ENCODE data around the gene CD79B. TPM values are rescaled to one million over a fixed set of nuclear protein-coding genes. Genes with fewer than 3 reads are reported as not detected.

The CD79B gene
- polyA plus RNA-seq, 1 of the 3 experiments (the other 2 are of a cell fraction) = 0.10 TPM

GRCh38 chr17:63960430-63960829 is 28.3 kb upstream of the CD79B start (continued):
- no peak for TF ChIP-seq FOSL2 (IDR thresholded peaks at IDR 0.05; ENCODE audit: borderline replicate concordance, low read depth)

GRCh38 chr17:63960006-63960405 is 27.9 kb upstream of the CD79B start:
- Histone ChIP-seq H3K9me2 (no peaks in the 10 kb centered on the region), H3F3A (replicated peaks; ENCODE audit: insufficient read depth) (no peaks in the 10 kb centered on the region), H3K9me3 (no peaks in the 10 kb centered on the region), H4K20me1 (ENCODE audit: insufficient read depth) (no peaks in the 10 kb centered on the region), H3K79me2 (ENCODE audit: insufficient read depth) (no peaks in the 10 kb centered on the region), H3K4me1 (ENCODE audit: control insufficient read depth in 1 of 2, insufficient read depth in 2 of 2, low read depth in 1 of 2, low read length in 1 of 2) (peaks cover 0 to under 1% of the 10 kb centered on the region in 2 experiments; a peak in 1 of 4 replicates), H3K4me3 (ENCODE audit: low read depth in 2 of 2, low read length in 1 of 2) (no peak overlapping the region), H3K27me3 (ENCODE audit: insufficient read depth) (no peaks in the 10 kb centered on the region), H3K4me2 (no peak overlapping the region), H2AFZ (ENCODE audit: low read depth) (no peak overlapping the region), H3K27ac (ENCODE audit: low read depth in 2 of 2, low read length in 1 of 2) (no peak overlapping the region), H3K9ac (no peak overlapping the region), H3K36me3 (replicated peaks in 1 of 2; ENCODE audit: control insufficient read depth in 1 of 2, insufficient read depth in 2 of 2, low read length in 1 of 2) (no peaks in the 10 kb centered on the region)
- ChIA-PET CTCF (interaction anchor here (2.0 to 7.9 kb wide), 3 partner anchors 9 to 174 kb away, joined by 6 to 69 read pairs (median 9); no protein-coding TSS in a partner anchor), POLR2A (no interaction called here)
- 54% methylated on average over 5 of the region's 9 CpGs for WGBS (ENCODE audit: low lambda C conversion rate)
- TF ChIP-seq RXRA (IDR thresholded peaks at IDR 0.05; ENCODE audit: borderline replicate concordance, low read depth) = no peak
- TF ChIP-seq RFX5 (IDR thresholded peaks at IDR 0.05; ENCODE audit: low read length) = no peak
- no peak for TF ChIP-seq GABPA (IDR thresholded peaks at IDR 0.05; ENCODE audit: low read depth)
- no peak for TF ChIP-seq JUND (IDR thresholded peaks at IDR 0.05)
- TF ChIP-seq SIN3A (IDR thresholded peaks at IDR 0.05; ENCODE audit: borderline replicate concordance, low read depth, low read length) = no peak
- no peak for TF ChIP-seq NRF1 (IDR thresholded peaks at IDR 0.05; ENCODE audit: low read depth, low read length)
- no peak for TF ChIP-seq TCF12 (IDR thresholded peaks at IDR 0.05)
- no peak for TF ChIP-seq EZH2phosphoT487 (IDR thresholded peaks at IDR 0.05; ENCODE audit: borderline replicate concordance, low read depth)
- no peak for TF ChIP-seq GATA2 (CRISPR knock-in tag; IDR thresholded peaks at IDR 0.05)
- no peak for TF ChIP-seq MAX (IDR thresholded peaks at IDR 0.05; ENCODE audit: low read depth)
- TF ChIP-seq MXI1 (IDR thresholded peaks at IDR 0.05; ENCODE audit: low read depth, low read length) = no peak
- TF ChIP-seq NFIC (IDR thresholded peaks at IDR 0.05; ENCODE audit: borderline replicate concordance) = no peak
- no peak for TF ChIP-seq ELF1 (IDR thresholded peaks at IDR 0.05)
- no peak for TF ChIP-seq USF1 (IDR thresholded peaks at IDR 0.05; ENCODE audit: borderline replicate concordance, low read depth)
- DNase-seq = no peak

GRCh38 chr17:63956296-63956920 is 24.3 kb upstream of the CD79B start:
- H3K9me3 ChIP-seq = no peaks in the 10 kb centered on the region
- CTCF ChIA-PET = interaction anchor here (0.7 to 7.9 kb wide), 12 partner anchors 10 to 177 kb away, joined by 3 to 69 read pairs (median 4); partner anchors contain the start of genes CSHL1 and GH1
- no peak for DNase-seq
- no peak overlapping the region for H3K4me3 ChIP-seq (ENCODE audit: low read depth in 2 of 2, low read length in 1 of 2)
- H2AFZ ChIP-seq (ENCODE audit: low read depth) = no peak overlapping the region
- H3F3A ChIP-seq (replicated peaks; ENCODE audit: insufficient read depth) = no peaks in the 10 kb centered on the region
- no peaks in the 10 kb centered on the region for H4K20me1 ChIP-seq (ENCODE audit: insufficient read depth)
- H3K9me2 ChIP-seq = no peaks in the 10 kb centered on the region
- H3K27ac ChIP-seq (ENCODE audit: low read depth in 2 of 2, low read length in 1 of 2) = no peak overlapping the region
- H3K36me3 ChIP-seq (replicated peaks in 1 of 2; ENCODE audit: control insufficient read depth in 1 of 2, insufficient read depth in 2 of 2, low read length in 1 of 2) = no peaks in the 10 kb centered on the region
- TF ChIP-seq ZBTB33 (IDR thresholded peaks at IDR 0.05; ENCODE audit: borderline replicate concordance, low read depth) (no peak), RCOR1 (IDR thresholded peaks at IDR 0.05; ENCODE audit: low read length) (no peak), EP300 (IDR thresholded peaks at IDR 0.05; ENCODE audit: borderline replicate concordance in 1 of 2, low read depth in 1 of 2, low read length in 1 of 2) (no peak), USF2 (IDR thresholded peaks at IDR 0.05; ENCODE audit: borderline replicate concordance, low read depth, low read length) (no peak), FOSL2 (IDR thresholded peaks at IDR 0.05; ENCODE audit: borderline replicate concordance, low read depth) (no peak), CTCF (IDR thresholded peaks at IDR 0.05) (no peak)
- H3K4me1 ChIP-seq (ENCODE audit: control insufficient read depth in 1 of 2, insufficient read depth in 2 of 2, low read depth in 1 of 2, low read length in 1 of 2) = peaks cover 0 to 13% of the 10 kb centered on the region in 2 experiments; a peak in 1 of 4 replicates
- H3K79me2 ChIP-seq (ENCODE audit: insufficient read depth) = no peaks in the 10 kb centered on the region
- POLR2A ChIA-PET = no interaction called here
- 0 out of 2 replicates have a peak, but pooled peaks cover 6% of the 10 kb centered on the region for H3K27me3 ChIP-seq (ENCODE audit: insufficient read depth)
- no peak overlapping the region for H3K4me2 ChIP-seq
- WGBS (ENCODE audit: low lambda C conversion rate) = 84% methylated on average over 5 of the region's 5 CpGs
- H3K9ac ChIP-seq = no peak overlapping the region
